Loucy (cell line): Measurements from ENCODE around the gene GBP2.

Experiments
- H2AFZ ChIP-seq: fragments of 200-600 bp; sonication (generic); 2 replicates; pipeline ENCODE4 v1.6.0; 2016; ENCODE audit warnings: antibody characterized with exemption, mild to moderate bottlenecking, low read length, moderate library complexity
- H3F3A ChIP-seq: fragments of 200-600 bp; 2 replicates; pipeline ENCODE4 v1.6.0; 2016; ENCODE audit warnings: antibody characterized with exemption, low read depth, mild to moderate bottlenecking
- H3K27me3 ChIP-seq: fragments of 200-600 bp; sonication (generic); 2 replicates; pipeline ENCODE4 v1.6.1; 2014; ENCODE audit warnings: low read length, mild to moderate bottlenecking; ENCODE audit not compliant: insufficient read depth, poor library complexity, severe bottlenecking
- H3K36me3 ChIP-seq: fragments of 200-600 bp; sonication (generic); 2 replicates; pipeline ENCODE4 v1.6.1; 2016; ENCODE audit warnings: low read length; ENCODE audit not compliant: insufficient read depth
- H3K4me1 ChIP-seq: fragments of 200-600 bp; sonication (generic); 2 replicates; pipeline ENCODE4 v1.5.1; 2014; ENCODE audit warnings: low read length, mild to moderate bottlenecking; ENCODE audit not compliant: insufficient read depth, poor library complexity, severe bottlenecking
- H3K4me2 ChIP-seq: fragments of 200-600 bp; sonication (generic); 2 replicates; pipeline ENCODE4 v1.6.0; 2014; ENCODE audit warnings: antibody characterized with exemption, low read length, low read depth, mild to moderate bottlenecking; ENCODE audit not compliant: poor library complexity, severe bottlenecking
- H3K4me3 ChIP-seq: fragments of 200-600 bp; sonication (generic); 2 replicates; pipeline ENCODE4 v1.5.1; 2014; ENCODE audit warnings: low read length, mild to moderate bottlenecking, mixed read lengths; ENCODE audit not compliant: poor library complexity, severe bottlenecking
- H3K79me2 ChIP-seq: fragments of 200-600 bp; sonication (generic); 2 replicates; pipeline ENCODE4 v1.6.1; 2014; ENCODE audit warnings: low read length; ENCODE audit not compliant: insufficient read depth
- H3K9ac ChIP-seq: fragments of 200-600 bp; sonication (generic); 2 replicates; pipeline ENCODE4 v1.6.0; 2014; ENCODE audit warnings: mild to moderate bottlenecking, low read depth, low read length, moderate library complexity; ENCODE audit not compliant: poor library complexity, severe bottlenecking
- H3K9me2 ChIP-seq: fragments of 200-600 bp; sonication (generic); replicated peaks from 2 replicates; pipeline ENCODE4 v1.6.1; 2016; ENCODE audit warnings: low read depth, low read length, mixed read lengths
- H3K9me3 ChIP-seq: fragments of 200-600 bp; sonication (generic); 2 replicates; pipeline ENCODE4 v1.6.1; 2014; ENCODE audit warnings: mild to moderate bottlenecking, antibody characterized with exemption, low read length, low read depth; ENCODE audit not compliant: insufficient read depth
- H4K20me1 ChIP-seq: fragments of 200-600 bp; sonication (generic); 2 replicates; pipeline ENCODE4 v1.6.0; 2014; ENCODE audit warnings: antibody characterized with exemption, low read length, mild to moderate bottlenecking; ENCODE audit not compliant: insufficient read depth, poor library complexity, severe bottlenecking
- EZH2phosphoT487 ChIP-seq: fragments of 200-600 bp; IDR thresholded peaks from 2 replicates; pipeline ENCODE4 v1.6.1; 2018; ENCODE audit warnings: antibody characterized with exemption, mild to moderate bottlenecking, moderate library complexity, borderline replicate concordance
- TF ChIP-seq, protein P1 (sequence below): fragments of 200-600 bp; sonication (generic); conservative IDR thresholded peaks from 2 replicates; pipeline ENCODE4 v1.5.1; 2014; ENCODE audit warnings: mild to moderate bottlenecking, antibody characterized with exemption, low read length

Gene GBP2

DNA sequence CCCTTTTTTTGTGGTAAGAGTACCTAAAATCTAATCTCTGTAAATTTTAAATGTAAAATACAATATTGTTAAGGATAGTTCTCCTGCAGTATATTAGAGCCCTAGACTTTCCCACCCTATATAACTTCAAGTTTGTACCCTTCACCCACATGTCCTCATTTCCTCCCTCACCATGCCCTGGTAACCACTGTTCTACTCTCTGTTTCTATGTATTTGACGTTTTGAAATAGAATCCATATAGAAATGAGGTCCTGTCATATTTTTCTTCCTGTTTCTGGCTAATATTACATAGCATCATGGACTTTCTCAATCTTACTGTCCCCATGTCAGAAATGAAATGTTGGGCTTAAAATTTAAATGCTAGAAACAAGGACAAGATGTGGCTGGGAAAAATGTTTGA lies 25.1 kb upstream of the GBP2 start:
- TF ChIP-seq, protein P1, sequence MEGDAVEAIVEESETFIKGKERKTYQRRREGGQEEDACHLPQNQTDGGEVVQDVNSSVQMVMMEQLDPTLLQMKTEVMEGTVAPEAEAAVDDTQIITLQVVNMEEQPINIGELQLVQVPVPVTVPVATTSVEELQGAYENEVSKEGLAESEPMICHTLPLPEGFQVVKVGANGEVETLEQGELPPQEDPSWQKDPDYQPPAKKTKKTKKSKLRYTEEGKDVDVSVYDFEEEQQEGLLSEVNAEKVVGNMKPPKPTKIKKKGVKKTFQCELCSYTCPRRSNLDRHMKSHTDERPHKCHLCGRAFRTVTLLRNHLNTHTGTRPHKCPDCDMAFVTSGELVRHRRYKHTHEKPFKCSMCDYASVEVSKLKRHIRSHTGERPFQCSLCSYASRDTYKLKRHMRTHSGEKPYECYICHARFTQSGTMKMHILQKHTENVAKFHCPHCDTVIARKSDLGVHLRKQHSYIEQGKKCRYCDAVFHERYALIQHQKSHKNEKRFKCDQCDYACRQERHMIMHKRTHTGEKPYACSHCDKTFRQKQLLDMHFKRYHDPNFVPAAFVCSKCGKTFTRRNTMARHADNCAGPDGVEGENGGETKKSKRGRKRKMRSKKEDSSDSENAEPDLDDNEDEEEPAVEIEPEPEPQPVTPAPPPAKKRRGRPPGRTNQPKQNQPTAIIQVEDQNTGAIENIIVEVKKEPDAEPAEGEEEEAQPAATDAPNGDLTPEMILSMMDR = no peak
- no peak for TF ChIP-seq EZH2phosphoT487
- Histone ChIP-seq H3K9me2 (no peaks in the 10 kb centered on the region), H3K9me3 (no peaks in the 10 kb centered on the region), H3K36me3 (no peaks in the 10 kb centered on the region), H3K4me2 (no peak overlapping the region), H3K27me3 (no peaks in the 10 kb centered on the region), H3K79me2 (no peaks in the 10 kb centered on the region), H2AFZ (no peak overlapping the region; the same call in 1 of the 2 replicates), H4K20me1 (no peaks in the 10 kb centered on the region), H3K4me1 (peaks cover 5% of the 10 kb centered on the region), H3K9ac (no peak overlapping the region), H3F3A (no peaks in the 10 kb centered on the region), H3K4me3 (no peak overlapping the region)

DNA sequence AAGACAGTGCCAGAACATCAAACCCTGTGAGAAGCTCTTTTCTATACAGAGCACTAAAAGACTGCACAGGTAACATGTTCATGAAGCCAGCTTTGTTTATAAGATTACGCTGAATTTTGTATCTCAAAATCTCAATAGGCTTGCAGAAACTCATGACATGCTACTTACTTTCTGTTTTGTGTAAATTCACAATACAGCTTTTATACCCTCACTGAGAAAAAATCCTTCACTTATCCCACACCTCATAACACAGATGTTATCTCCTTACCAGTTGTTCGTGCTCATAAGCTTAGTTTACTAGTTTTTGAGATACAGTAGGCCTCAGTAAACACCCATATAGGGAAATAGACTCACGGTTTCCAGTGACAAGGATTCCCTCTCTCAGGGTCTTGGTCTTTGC lies 24.1 kb upstream of the GBP2 start:
- Histone ChIP-seq H4K20me1 (no peaks in the 10 kb centered on the region), H3K9ac (no peak overlapping the region), H3K9me2 (no peaks in the 10 kb centered on the region), H3K9me3 (no peaks in the 10 kb centered on the region), H3K79me2 (no peaks in the 10 kb centered on the region), H3K4me3 (no peak overlapping the region), H3K27me3 (no peaks in the 10 kb centered on the region), H2AFZ (no peak overlapping the region), H3K4me2 (no peak overlapping the region), H3F3A (no peaks in the 10 kb centered on the region), H3K36me3 (no peaks in the 10 kb centered on the region), H3K4me1 (peaks cover 7% of the 10 kb centered on the region)
- TF ChIP-seq, protein P1 = no peak
- no peak for TF ChIP-seq EZH2phosphoT487

DNA sequence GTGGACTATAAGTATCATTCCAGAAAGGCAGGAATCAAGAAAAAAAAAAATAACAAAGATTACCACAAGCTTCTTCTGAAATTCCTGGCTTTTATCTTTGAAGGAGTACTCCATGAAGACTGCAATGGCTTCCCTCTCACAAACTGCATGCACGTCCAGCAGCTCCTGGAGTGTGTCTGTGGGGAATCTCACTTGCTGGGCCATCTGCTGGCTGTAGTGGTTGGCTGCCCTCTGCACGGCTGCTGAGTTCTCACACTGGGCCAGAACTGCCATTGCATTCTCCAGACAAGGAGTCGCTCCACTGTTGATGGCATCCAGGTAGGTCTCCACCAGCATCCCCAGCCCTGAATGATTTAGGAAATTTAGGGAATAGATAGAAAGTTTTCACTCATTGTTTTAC lies 23.3 kb upstream of the GBP2 start:
- peak overlapping the region; percentile 3; the same call in 1 of the 2 replicates for H2AFZ ChIP-seq
- no peaks in the 10 kb centered on the region for H3K9me2 ChIP-seq
- no peaks in the 10 kb centered on the region for H3K79me2 ChIP-seq
- H3K9me3 ChIP-seq = no peaks in the 10 kb centered on the region
- peaks cover 7% of the 10 kb centered on the region for H3K4me1 ChIP-seq
- no peak overlapping the region for H3K4me2 ChIP-seq
- H3K9ac ChIP-seq = no peak overlapping the region
- H3K27me3 ChIP-seq = no peaks in the 10 kb centered on the region
- TF ChIP-seq, protein P1 = peak; percentile 21; the same call in 1 of the 2 replicates
- no peak for TF ChIP-seq EZH2phosphoT487
- no peaks in the 10 kb centered on the region for H3F3A ChIP-seq
- H3K4me3 ChIP-seq = no peak overlapping the region
- H4K20me1 ChIP-seq = no peaks in the 10 kb centered on the region
- H3K36me3 ChIP-seq = no peaks in the 10 kb centered on the region
